ENCODE measurements around the gene TCP11L1.

- TF ChIP-seq CTCF (IDR thresholded peaks at IDR 0.05) (no peak), POLR2A (IDR thresholded peaks at IDR 0.05) (no peak)
Measured at GRCh38 chr11:33045551-33046255, 6.3 kb downstream of the TCP11L1 start.
